HepG2 (cell line): ENCODE measurements around the gene GABRA4. TPM values are rescaled to one million over a fixed set of nuclear protein-coding genes. Genes with fewer than 3 reads are reported as not detected.

ENCODE experiments used
- ATAC-seq: fragments of 200-7000 bp; cut with Tn5 transposase; 3 replicates; pipeline ENCODE4 v1.9.1; 2020; ENCODE audit warnings: mild to moderate bottlenecking, moderate library complexity
- BruUV-seq: library from RNA; stranded (reverse); fragments of 400-500 nt; replicated peaks from 2 replicates; lab custom pipeline; 2021; lab: Mats Ljungman, UMichigan
- CTCF ChIA-PET: fragments of 300-600 bp; formaldehyde crosslinking; extraction: SDS; loops from one replicate; lab custom pipeline; 2021; ENCODE audit warnings: low total read pairs, inconsistent platforms, low intra/inter-chr PET ratio; lab: Yijun Ruan, JAX
- POLR2A ChIA-PET: fragments of 350-600 bp; sonication (Branson Sonifier 250); formaldehyde crosslinking; loops from one replicate; lab custom pipeline; 2020; ENCODE audit warnings: antibody characterized with exemption, inconsistent platforms; lab: Yijun Ruan, JAX
- DNase-seq: peaks from one replicate; pipeline ENCODE4 v3.0.0-alpha.2; 2015; ENCODE audit warnings: low spot score
- FAIRE-seq: peaks from 3 replicates; lab custom pipeline; 2011; peaks lifted over from hg19 to GRCh38; lab: Jason Lieb, UNC
- H2AFZ ChIP-seq: one replicate; pipeline ENCODE4 v1.6.1; 2011; ENCODE audit warnings: low read length, inconsistent platforms
- H3K27ac ChIP-seq: fragments of 300-600 bp; 3 replicates; pipeline ENCODE4 v1.8.0; 2011; ENCODE audit warnings: mixed run types, mild to moderate bottlenecking, mixed read lengths, low read length, inconsistent platforms; ENCODE audit not compliant: insufficient read depth; ENCODE audit errors: extremely low read length
- H3K27me3 ChIP-seq, 2 experiments: fragments of 200-600 bp in 1 of 2; 2 replicates in 1 of 2; 3 replicates in 1 of 2; pipeline versions ENCODE4 v1.6.0 to v1.8.0; 2011; ENCODE audit warnings: low read length in 2 of 2, mild to moderate bottlenecking in 2 of 2, moderate library complexity in 2 of 2, inconsistent platforms in 1 of 2; ENCODE audit not compliant: insufficient read depth in 2 of 2, control insufficient read depth in 1 of 2
- H3K36me3 ChIP-seq, 2 experiments: fragments of 200-600 bp in 1 of 2; replicated peaks in 1 of 2; 2 replicates in 1 of 2; 3 replicates in 1 of 2; pipeline versions ENCODE4 v1.5.1 to v1.8.0; 2011; ENCODE audit warnings: low read length in 2 of 2, inconsistent platforms in 1 of 2; ENCODE audit not compliant: insufficient read depth in 2 of 2, control insufficient read depth in 1 of 2
- H3K4me1 ChIP-seq: 2 replicates; pipeline ENCODE4 v1.5.1; 2012; ENCODE audit warnings: low read length, inconsistent platforms; ENCODE audit not compliant: insufficient read depth
- H3K4me2 ChIP-seq: 2 replicates; pipeline ENCODE4 v1.6.0; 2011; ENCODE audit warnings: low read depth, low read length, inconsistent platforms
- H3K4me3 ChIP-seq, 3 experiments: fragments of 200-600 bp in 1 of 3; sonication (generic), shearing (Covaris generic) in 1 of 3; replicated peaks in 1 of 3; 2 replicates each; pipeline ENCODE4 v1.5.1; 2011 to 2016; ENCODE audit warnings: low read length in 3 of 3, inconsistent platforms in 2 of 3, low read depth in 2 of 3, mild to moderate bottlenecking in 2 of 3, control low read depth in 1 of 3, mixed read lengths in 1 of 3; ENCODE audit not compliant: insufficient read depth in 1 of 3
- H3K79me2 ChIP-seq: one replicate; pipeline ENCODE4 v1.6.1; 2011; ENCODE audit warnings: low read length, inconsistent platforms; ENCODE audit not compliant: insufficient read depth
- H3K9ac ChIP-seq: 2 replicates; pipeline ENCODE4 v1.6.0; 2011; ENCODE audit warnings: mild to moderate bottlenecking, low read depth, low read length, inconsistent platforms; ENCODE audit not compliant: insufficient read depth
- H3K9me3 ChIP-seq: 2 replicates; pipeline ENCODE4 v1.5.1; 2012; ENCODE audit warnings: mild to moderate bottlenecking, low read length
- H4K20me1 ChIP-seq: 2 replicates; pipeline ENCODE4 v1.6.0; 2011; ENCODE audit warnings: inconsistent platforms, mild to moderate bottlenecking, low read length, moderate library complexity; ENCODE audit not compliant: insufficient read depth
- ELF1 ChIP-seq: sonication (generic); formaldehyde crosslinking; IDR thresholded peaks from 2 replicates; pipeline ENCODE4 v1.4.0; 2020; ENCODE audit warnings: missing genetic modification reagents
- REL ChIP-seq: sonication (generic); formaldehyde crosslinking; conservative IDR thresholded peaks from 2 replicates; pipeline ENCODE4 v1.8.0; 2022; ENCODE audit warnings: mild to moderate bottlenecking, missing genetic modification reagents, moderate library complexity
- ZNF501 ChIP-seq: sonication (generic); formaldehyde crosslinking; IDR thresholded peaks from 2 replicates; pipeline ENCODE4 v1.5.1; 2020; ENCODE audit warnings: mild to moderate bottlenecking, moderate library complexity, missing genetic modification reagents
- ZNF598 ChIP-seq: sonication (generic); formaldehyde crosslinking; IDR thresholded peaks from 2 replicates; pipeline ENCODE4 v1.5.1; 2020; ENCODE audit warnings: mild to moderate bottlenecking, missing genetic modification reagents, borderline replicate concordance
- ZNF749 ChIP-seq: sonication (generic); formaldehyde crosslinking; IDR thresholded peaks from 2 replicates; pipeline ENCODE4 v1.8.0; 2022; ENCODE audit warnings: mild to moderate bottlenecking, missing genetic modification reagents, moderate library complexity, borderline replicate concordance
- ZNF781 ChIP-seq: sonication (generic); formaldehyde crosslinking; IDR thresholded peaks from 2 replicates; pipeline ENCODE4 v1.5.1; 2020; ENCODE audit warnings: borderline replicate concordance, mild to moderate bottlenecking, missing genetic modification reagents; ENCODE audit errors: not compliant biosample characterization
- whole genome bisulfite sequencing: methylation state at CpG from one replicate; pipeline ENCODE4 v1.1.6; 2017; ENCODE audit warnings: low lambda C conversion rate; 5-methylcytosine and 5-hydroxymethylcytosine counted together
- in situ Hi-C: cut with HindIII; loops from 2 replicates; pipeline ENCODE4 v1.10.0; 2017; ENCODE audit warnings: low pct_unique_long_range_greater_than_20kb; ENCODE audit not compliant: extremely low pct_ligation_motif_present
- intact Hi-C: fragments of 100-400 bp; cut with micrococcal nuclease; formaldehyde crosslinking; loops from one replicate; pipeline ENCODE4 v1.10.0; 2022; ENCODE audit not compliant: unreplicated experiment
- polyA plus RNA-seq, 8 experiments: library from polyadenylated mRNA; depleted of rRNA in 3 of 8; stranded (reverse) in 7 of 8; unstranded in 1 of 8; fragments of >200 nt; fragmentation: Illumina TruSeq in 4 of 8; extraction: Trizol in 4 of 8; gene quantifications; 2 replicates each; pipeline versions ENCODE4 v1.2.1 to v1.2.3, GENCODE V29; 2011 to 2016; ENCODE audit warnings: low read depth in 4 of 8, missing spikeins in 1 of 8, mixed read lengths in 1 of 8; ENCODE audit not compliant: insufficient read depth in 1 of 8
- total RNA-seq, 5 experiments: library from RNA; depleted of rRNA; stranded (reverse); fragments of >200 nt; fragmentation: Illumina TruSeq; extraction: Trizol; gene quantifications; 2 replicates each; pipeline ENCODE4 v1.2.3, GENCODE V29; 2016; ENCODE audit warnings: low read depth in 1 of 5
- TF ChIP-seq, protein P1 (sequence below): sonication (generic); formaldehyde crosslinking; IDR thresholded peaks from 2 replicates; pipeline ENCODE4 v1.8.0; 2022; ENCODE audit warnings: missing genetic modification reagents, mild to moderate bottlenecking, moderate library complexity, borderline replicate concordance
- TF ChIP-seq, protein P2 (sequence below): IDR thresholded peaks from 2 replicates; pipeline ENCODE4 v1.6.1; 2016
- TF ChIP-seq, protein P3 (sequence below): IDR thresholded peaks from 2 replicates; pipeline ENCODE4 v1.6.1; 2016; ENCODE audit warnings: control low read depth

GABRA4 gene
- total and polyA plus RNA-seq, 2 of the 13 experiments (the other 11 are each of a cell fraction or from before 2014, with no cell fraction given) = not detected

DNA sequence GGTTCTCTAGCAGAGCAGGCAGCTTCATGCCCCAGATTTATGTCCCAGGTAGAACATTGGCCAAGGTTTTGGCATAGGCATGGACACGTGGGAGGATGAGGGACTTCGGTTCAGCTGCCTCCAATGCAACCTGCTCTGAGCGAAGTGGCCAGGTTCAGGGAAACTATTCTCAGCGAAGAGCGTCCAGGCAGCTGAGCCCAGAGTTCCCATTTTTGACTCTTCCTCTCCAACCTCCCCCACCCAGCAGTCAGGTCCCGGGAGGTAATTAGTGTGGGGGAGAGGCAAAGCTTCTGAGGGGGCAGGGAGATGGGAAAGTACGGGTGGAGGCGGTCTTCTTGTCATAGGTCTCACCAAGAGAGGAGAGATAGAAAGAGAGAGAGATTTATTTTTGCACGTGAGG is 1.0 kb downstream of the GABRA4 start (continued):
- TF ChIP-seq, protein P1, sequence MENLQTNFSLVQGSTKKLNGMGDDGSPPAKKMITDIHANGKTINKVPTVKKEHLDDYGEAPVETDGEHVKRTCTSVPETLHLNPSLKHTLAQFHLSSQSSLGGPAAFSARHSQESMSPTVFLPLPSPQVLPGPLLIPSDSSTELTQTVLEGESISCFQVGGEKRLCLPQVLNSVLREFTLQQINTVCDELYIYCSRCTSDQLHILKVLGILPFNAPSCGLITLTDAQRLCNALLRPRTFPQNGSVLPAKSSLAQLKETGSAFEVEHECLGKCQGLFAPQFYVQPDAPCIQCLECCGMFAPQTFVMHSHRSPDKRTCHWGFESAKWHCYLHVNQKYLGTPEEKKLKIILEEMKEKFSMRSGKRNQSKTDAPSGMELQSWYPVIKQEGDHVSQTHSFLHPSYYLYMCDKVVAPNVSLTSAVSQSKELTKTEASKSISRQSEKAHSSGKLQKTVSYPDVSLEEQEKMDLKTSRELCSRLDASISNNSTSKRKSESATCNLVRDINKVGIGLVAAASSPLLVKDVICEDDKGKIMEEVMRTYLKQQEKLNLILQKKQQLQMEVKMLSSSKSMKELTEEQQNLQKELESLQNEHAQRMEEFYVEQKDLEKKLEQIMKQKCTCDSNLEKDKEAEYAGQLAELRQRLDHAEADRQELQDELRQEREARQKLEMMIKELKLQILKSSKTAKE (CRISPR knock-in tag) = no peak
- TF ChIP-seq ELF1 = no peak

DNA sequence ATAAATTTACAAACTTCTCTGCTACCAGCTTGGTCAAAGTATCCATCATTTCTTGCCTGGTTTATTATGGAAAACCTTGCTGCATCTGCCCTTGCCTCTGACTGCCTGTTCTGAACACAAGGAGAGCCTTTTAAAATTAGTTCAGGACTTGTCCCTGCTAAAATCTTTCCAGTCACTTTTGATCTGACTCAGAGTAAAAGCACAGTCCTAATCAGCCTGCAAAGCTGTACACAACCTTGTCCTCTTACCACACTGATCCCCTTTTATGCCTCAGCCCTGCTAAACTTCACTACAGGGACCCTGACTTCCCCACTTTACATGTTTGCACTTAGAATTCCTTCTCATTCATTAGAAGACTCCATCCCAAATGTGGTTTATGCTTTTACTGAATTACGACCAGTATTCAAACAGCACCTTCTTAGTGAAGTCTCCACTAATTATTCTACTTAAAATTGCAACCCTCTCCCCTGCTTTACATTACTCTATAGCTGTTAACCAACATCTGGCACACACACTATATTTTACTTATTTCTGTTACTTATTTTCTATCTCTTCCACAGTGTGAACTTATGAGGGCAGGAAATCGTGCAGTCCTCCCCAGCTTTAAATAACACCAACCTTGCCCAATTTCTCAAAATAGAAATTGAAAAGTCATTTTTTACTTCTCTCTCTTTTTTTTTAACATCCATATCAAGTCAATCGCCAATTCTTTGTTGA is 6.3 kb downstream of the GABRA4 start:
- Histone ChIP-seq H4K20me1 (no peaks in the 10 kb centered on the region), H3K36me3 (no peaks in the 10 kb centered on the region), H3K4me1 (no peaks in the 10 kb centered on the region), H3K27ac (no peak overlapping the region), H3K9ac (no peak overlapping the region), H3K4me2 (no peak overlapping the region), H3K9me3 (no peaks in the 10 kb centered on the region), H2AFZ (no peak overlapping the region), H3K4me3 (no peak overlapping the region), H3K27me3 (0 out of 5 replicates have a peak, but pooled peaks cover 0 to 1% of the 10 kb centered on the region in 2 experiments), H3K79me2 (no peaks in the 10 kb centered on the region)
- no TSS peak for BruUV-seq
- intact Hi-C loops (no loop called here), in situ Hi-C loops (no loop called here)
- ChIA-PET POLR2A (no interaction called here), CTCF (no interaction called here)
- no peak for ATAC-seq
- DNase-seq = no peak
- 3% methylated on average over 3 of the region's 3 CpGs for WGBS
- FAIRE-seq = no peak
- TF ChIP-seq REL (CRISPR knock-in tag) (no peak), ZNF501 (no peak), ZNF749 (CRISPR knock-in tag) (no peak), ZNF598 (CRISPR knock-in tag) (no peak), ZNF781 (CRISPR knock-in tag) (no peak)
- TF ChIP-seq, protein P2, sequence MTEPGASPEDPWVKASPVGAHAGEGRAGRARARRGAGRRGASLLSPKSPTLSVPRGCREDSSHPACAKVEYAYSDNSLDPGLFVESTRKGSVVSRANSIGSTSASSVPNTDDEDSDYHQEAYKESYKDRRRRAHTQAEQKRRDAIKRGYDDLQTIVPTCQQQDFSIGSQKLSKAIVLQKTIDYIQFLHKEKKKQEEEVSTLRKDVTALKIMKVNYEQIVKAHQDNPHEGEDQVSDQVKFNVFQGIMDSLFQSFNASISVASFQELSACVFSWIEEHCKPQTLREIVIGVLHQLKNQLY (CRISPR knock-in tag) = no peak
- TF ChIP-seq, protein P3, sequence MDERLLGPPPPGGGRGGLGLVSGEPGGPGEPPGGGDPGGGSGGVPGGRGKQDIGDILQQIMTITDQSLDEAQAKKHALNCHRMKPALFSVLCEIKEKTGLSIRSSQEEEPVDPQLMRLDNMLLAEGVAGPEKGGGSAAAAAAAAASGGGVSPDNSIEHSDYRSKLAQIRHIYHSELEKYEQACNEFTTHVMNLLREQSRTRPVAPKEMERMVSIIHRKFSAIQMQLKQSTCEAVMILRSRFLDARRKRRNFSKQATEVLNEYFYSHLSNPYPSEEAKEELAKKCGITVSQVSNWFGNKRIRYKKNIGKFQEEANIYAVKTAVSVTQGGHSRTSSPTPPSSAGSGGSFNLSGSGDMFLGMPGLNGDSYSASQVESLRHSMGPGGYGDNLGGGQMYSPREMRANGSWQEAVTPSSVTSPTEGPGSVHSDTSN (CRISPR knock-in tag) = no peak
